ENCODE measurements around the gene HOXA4. TPM values are rescaled to one million over a fixed set of nuclear protein-coding genes. Genes with fewer than 3 reads are reported as not detected.

Gene HOXA4
- total RNA-seq, 1 experiment from 2014 or later, result not detected

- ChIA-PET CTCF (interaction anchor here (3.9 kb wide), 1 partner anchor 43 kb away, joined by 12 read pairs; no protein-coding TSS in a partner anchor), POLR2A (no interaction called here)
- TF ChIP-seq ATF3 (CRISPR knock-in tag; conservative IDR thresholded peaks at IDR 0.05) (no peak), TEAD1 (CRISPR knock-in tag; IDR thresholded peaks at IDR 0.05) (no peak), ATF6 (CRISPR knock-in tag; IDR thresholded peaks at IDR 0.05) (no peak), HMGA2 (CRISPR knock-in tag; IDR thresholded peaks at IDR 0.05) (no peak), ZNF512 (CRISPR knock-in tag; IDR thresholded peaks at IDR 0.05; ENCODE audit: borderline replicate concordance) (no peak), ETV6 (CRISPR knock-in tag; IDR thresholded peaks at IDR 0.05) (no peak), GTF2I (CRISPR knock-in tag; conservative IDR thresholded peaks at IDR 0.05) (no peak), ZNF219 (CRISPR knock-in tag; IDR thresholded peaks at IDR 0.05; ENCODE audit: borderline replicate concordance) (no peak), MAX (CRISPR knock-in tag; IDR thresholded peaks at IDR 0.05) (no peak), ZNF423 (CRISPR knock-in tag; IDR thresholded peaks at IDR 0.05) (no peak), RELA (CRISPR knock-in tag; IDR thresholded peaks at IDR 0.05; ENCODE audit: borderline replicate concordance) (no peak), ZSCAN18 (CRISPR knock-in tag; IDR thresholded peaks at IDR 0.05) (no peak), MYBL2 (CRISPR knock-in tag; IDR thresholded peaks at IDR 0.05) (no peak), ZMAT4 (CRISPR knock-in tag; IDR thresholded peaks at IDR 0.05) (no peak), ZNF532 (CRISPR knock-in tag; IDR thresholded peaks at IDR 0.05; ENCODE audit: borderline replicate concordance) (no peak), NFYB (CRISPR knock-in tag; conservative IDR thresholded peaks at IDR 0.05; ENCODE audit: low read depth) (no peak), ARID4B (CRISPR knock-in tag; IDR thresholded peaks at IDR 0.05; ENCODE audit: borderline replicate concordance) (no peak)
- Mint-ChIP-seq H3K36me3 (no peaks in the 10 kb centered on the region), H3K4me1 (peaks cover 11% of the 10 kb centered on the region), H3K27ac (no peak overlapping the region), H3K27me3 (ENCODE audit: low read depth) (peaks cover 96% of the 10 kb centered on the region), H3K4me3 (no peak overlapping the region), H3K9me3 (no peaks in the 10 kb centered on the region)
- DNase-seq (ENCODE audit: low spot score) (no peak), ATAC-seq (no peak)
These were observed 12.0 kb downstream of the HOXA4 start for GRCh38 chr7:27118580-27118979.

All from WTC11 (cell line).